ENCODE data around the gene H3-3A. TPM values are rescaled to one million over a fixed set of nuclear protein-coding genes. Genes with fewer than 3 reads are reported as not detected.

H3-3A gene
- total RNA-seq, 2 donors from 2014 or later: 318 to 496 TPM

GRCh38 chr1:226098870-226099835 lies 36.6 kb downstream of the H3-3A start:
- no peaks in the 10 kb centered on the region for H3K9me3 ChIP-seq (ENCODE audit: control insufficient read depth, low read length, poor library complexity, severe bottlenecking)
- DNase-seq: no peak
- no peak overlapping the region for H3K27ac Mint-ChIP-seq
- peaks cover 23% of the 10 kb centered on the region for H3K27me3 Mint-ChIP-seq
- H3K4me3 Mint-ChIP-seq: no peak overlapping the region
- ATAC-seq: no peak
- peaks cover 8% of the 10 kb centered on the region for H3K4me1 Mint-ChIP-seq
- H3K36me3 Mint-ChIP-seq (ENCODE audit: low read depth): no peaks in the 10 kb centered on the region

DNA sequence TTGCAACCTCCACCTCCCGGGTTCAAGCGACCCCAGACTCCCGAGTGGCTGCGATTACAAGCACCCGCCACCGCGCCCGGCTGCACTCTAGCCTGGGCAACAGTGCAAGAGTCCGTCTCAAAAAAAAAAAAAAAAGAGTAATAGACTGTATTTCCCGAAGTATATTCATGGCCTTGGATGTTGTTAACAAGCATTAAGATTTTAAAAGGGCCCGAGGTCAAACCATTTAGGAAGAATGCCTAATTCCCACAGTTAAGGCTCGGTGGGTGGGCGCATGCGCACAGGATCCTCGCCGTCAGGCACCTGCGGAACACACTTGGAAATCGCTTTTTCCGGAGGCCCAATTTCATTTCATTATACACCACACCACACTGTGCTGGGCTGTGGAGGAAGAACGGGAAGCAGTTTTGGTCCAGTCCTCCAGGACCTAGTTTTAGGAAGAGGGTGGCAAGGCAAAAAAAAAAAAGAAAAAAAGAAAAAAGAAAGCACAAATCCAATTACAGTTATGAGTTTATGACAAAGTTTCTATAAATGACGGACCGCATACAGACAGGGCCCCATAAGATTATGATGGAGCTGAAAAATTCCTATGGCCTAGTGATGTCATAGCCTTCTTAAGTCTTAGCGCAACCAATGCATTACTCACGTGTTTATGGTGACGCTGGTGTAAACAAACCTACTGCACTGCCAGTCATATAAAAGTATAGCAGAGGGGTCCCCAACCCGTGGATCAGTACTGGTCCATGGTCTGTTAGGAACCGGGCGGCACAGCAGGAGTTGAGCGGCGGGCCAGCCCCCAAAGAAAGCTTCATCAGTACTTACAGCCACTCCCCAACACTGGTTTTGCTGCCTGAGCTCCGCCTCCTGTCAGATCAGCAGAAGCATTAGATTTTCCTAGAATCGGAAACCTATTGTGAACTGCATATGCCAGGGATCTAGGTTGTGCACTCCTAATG lies 38.2 kb downstream of the H3-3A start:
- DNase-seq: no peak
- Mint-ChIP-seq H3K27me3 (peaks cover 17% of the 10 kb centered on the region), H3K27ac (peak overlapping the region; percentile 56), H3K4me1 (peaks cover 10% of the 10 kb centered on the region), H3K36me3 (ENCODE audit: low read depth) (no peaks in the 10 kb centered on the region), H3K4me3 (peak overlapping the region; percentile 88)
- peak; percentile 61 for ATAC-seq
- no peaks in the 10 kb centered on the region for H3K9me3 ChIP-seq (ENCODE audit: control insufficient read depth, low read length, poor library complexity, severe bottlenecking)

- Mint-ChIP-seq H3K4me3 (no peak overlapping the region), H3K4me1 (peaks cover 25% of the 10 kb centered on the region), H3K36me3 (ENCODE audit: low read depth) (no peaks in the 10 kb centered on the region), H3K27ac (peak overlapping the region; percentile 39), H3K27me3 (peaks cover 4% of the 10 kb centered on the region)
- no peaks in the 10 kb centered on the region for H3K9me3 ChIP-seq (ENCODE audit: control insufficient read depth, low read length, poor library complexity, severe bottlenecking)
- no peak for DNase-seq
- ATAC-seq: no peak
Observed at GRCh38 chr1:226104671-226105121, 42.2 kb downstream of the H3-3A start.

- no peaks in the 10 kb centered on the region for H3K27me3 Mint-ChIP-seq
- no peak for ATAC-seq
- H3K27ac Mint-ChIP-seq: peak overlapping the region; percentile 79
- H3K36me3 Mint-ChIP-seq (ENCODE audit: low read depth): no peaks in the 10 kb centered on the region
- no peaks in the 10 kb centered on the region for H3K9me3 ChIP-seq (ENCODE audit: control insufficient read depth, low read length, poor library complexity, severe bottlenecking)
- H3K4me3 Mint-ChIP-seq: no peak overlapping the region
- DNase-seq: no peak
- peaks cover 33% of the 10 kb centered on the region for H3K4me1 Mint-ChIP-seq
Observed at GRCh38 chr1:226107471-226108460, 45.2 kb downstream of the H3-3A start.

- no peak for DNase-seq
- H3K27ac Mint-ChIP-seq: peak overlapping the region; percentile 71
- peak overlapping the region; percentile 98 for H3K4me3 Mint-ChIP-seq
Observed at GRCh38 chr1:226108935-226109828, 46.7 kb downstream of the H3-3A start.

DNA sequence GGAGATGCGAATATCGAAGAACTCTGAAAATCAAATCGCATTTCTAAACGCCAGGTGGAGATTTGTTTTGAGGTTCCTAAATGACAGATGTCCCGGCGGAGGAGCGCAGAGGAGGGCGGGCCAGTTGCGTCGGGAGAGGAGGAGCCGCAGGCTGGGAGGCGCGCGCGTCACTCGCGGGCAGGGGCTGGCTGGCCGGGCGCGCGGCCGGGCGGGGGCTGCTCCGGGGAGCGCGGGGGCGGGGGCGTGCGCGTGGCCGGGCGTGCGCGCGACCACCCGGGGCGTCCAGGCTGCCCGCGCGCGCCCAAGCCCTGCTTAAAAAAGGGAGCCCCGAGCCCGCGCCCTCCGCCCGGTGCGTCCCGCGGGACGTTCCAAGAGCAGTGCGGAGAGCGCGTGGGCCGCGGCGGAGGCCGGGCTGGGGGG lies 47.3 kb downstream of the H3-3A start:
- DNase-seq: peak; percentile 59 to 62 (median 62)
- peak overlapping the region; percentile 71 for H3K27ac Mint-ChIP-seq
- H3K27me3 Mint-ChIP-seq: no peaks in the 10 kb centered on the region
- no peaks in the 10 kb centered on the region for H3K36me3 Mint-ChIP-seq (ENCODE audit: low read depth)
- peak overlapping the region; percentile 98 for H3K4me3 Mint-ChIP-seq
- no peaks in the 10 kb centered on the region for H3K9me3 ChIP-seq (ENCODE audit: control insufficient read depth, low read length, poor library complexity, severe bottlenecking)
- ATAC-seq: peak; percentile 88
- peaks cover 31% of the 10 kb centered on the region for H3K4me1 Mint-ChIP-seq

More at GRCh38 chr1:226108935-226109828, 46.7 kb downstream of the H3-3A start:
- Mint-ChIP-seq H3K4me1 (peaks cover 33% of the 10 kb centered on the region), H3K36me3 (ENCODE audit: low read depth) (no peaks in the 10 kb centered on the region), H3K27me3 (no peaks in the 10 kb centered on the region)
- ATAC-seq: no peak
- no peaks in the 10 kb centered on the region for H3K9me3 ChIP-seq (ENCODE audit: control insufficient read depth, low read length, poor library complexity, severe bottlenecking)

DNA sequence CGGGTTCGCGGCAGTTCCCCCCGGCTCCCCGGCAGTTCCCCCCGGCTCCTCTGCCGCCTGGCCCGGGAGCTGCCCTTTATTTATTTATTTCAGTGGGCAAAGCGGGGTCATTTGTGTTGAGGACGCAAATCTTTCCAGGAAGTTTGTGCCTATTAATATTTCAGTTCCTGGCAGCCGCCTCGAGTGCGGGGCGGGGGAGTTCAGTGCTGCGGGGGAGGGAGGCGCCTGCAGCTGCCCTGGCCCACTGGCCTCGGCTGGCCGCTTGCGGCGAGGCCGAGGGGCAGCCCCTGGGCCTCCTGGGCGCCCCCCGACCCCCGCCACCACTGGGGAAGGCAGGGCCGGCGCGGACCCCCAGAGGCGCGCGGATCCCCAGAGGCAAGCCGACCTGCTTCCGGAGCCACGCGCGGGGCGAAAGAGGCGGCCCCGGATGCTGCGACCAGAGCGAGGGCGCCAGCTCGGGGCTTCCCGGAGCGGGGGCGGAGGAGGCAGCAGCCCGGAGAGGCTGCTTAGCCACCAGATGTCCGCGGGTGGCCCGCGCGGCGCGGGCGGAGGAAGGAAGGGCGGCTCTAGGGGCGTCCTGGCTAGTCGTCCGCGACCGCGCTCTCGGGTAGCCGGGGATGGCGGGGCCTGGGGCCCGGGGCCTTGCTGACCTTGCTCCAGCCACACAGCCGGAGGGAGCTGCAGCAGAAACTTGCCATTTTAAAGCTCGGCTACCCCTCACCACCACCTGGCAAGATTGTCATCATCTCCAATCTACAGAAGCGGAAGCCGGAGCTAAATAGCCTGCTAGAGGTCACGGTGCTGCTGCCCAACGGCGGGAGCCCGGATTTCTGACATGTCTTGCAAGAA lies 48.0 kb downstream of the H3-3A start:
- Mint-ChIP-seq H3K4me1 (peaks cover 29% of the 10 kb centered on the region), H3K36me3 (ENCODE audit: low read depth) (no peaks in the 10 kb centered on the region)

GRCh38 chr1:226111098-226111882 lies 48.8 kb downstream of the H3-3A start:
- no peaks in the 10 kb centered on the region for H3K9me3 ChIP-seq (ENCODE audit: control insufficient read depth, low read length, poor library complexity, severe bottlenecking)
- ATAC-seq: no peak
- DNase-seq: no peak
- no peaks in the 10 kb centered on the region for H3K36me3 Mint-ChIP-seq (ENCODE audit: low read depth)
- no peaks in the 10 kb centered on the region for H3K27me3 Mint-ChIP-seq
- H3K27ac Mint-ChIP-seq: peak overlapping the region; percentile 51
- H3K4me1 Mint-ChIP-seq: peaks cover 29% of the 10 kb centered on the region
- peak overlapping the region; percentile 98 for H3K4me3 Mint-ChIP-seq

More for the DNA sequence above, 48.0 kb downstream of the H3-3A start:
- DNase-seq (peak; percentile 26 to 41 (median 26)), ATAC-seq (peak; percentile 69)
- Mint-ChIP-seq H3K27me3 (no peaks in the 10 kb centered on the region), H3K4me3 (peak overlapping the region; percentile 98), H3K27ac (peak overlapping the region; percentile 51)
- H3K9me3 ChIP-seq (ENCODE audit: control insufficient read depth, low read length, poor library complexity, severe bottlenecking): no peaks in the 10 kb centered on the region

DNA sequence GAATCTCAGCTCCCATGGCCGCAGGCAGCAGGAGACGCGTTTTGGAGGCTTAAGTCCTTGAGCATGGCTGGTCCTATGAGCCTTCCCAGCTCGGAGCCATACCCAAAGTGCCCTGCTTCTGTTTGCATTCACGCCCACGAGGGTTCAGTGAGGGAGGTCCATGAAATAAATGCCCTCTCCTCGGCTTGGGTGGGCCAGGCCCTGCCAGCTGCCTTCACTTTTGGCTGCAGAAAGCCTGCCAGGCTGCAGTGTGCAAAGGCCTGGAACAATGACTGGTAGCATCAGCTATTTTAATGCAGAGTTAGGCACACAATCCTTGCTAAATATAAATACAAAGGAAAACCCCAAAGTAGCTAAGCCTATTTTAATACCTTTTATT lies 49.4 kb downstream of the H3-3A start:
- no peak for DNase-seq
- no peak for ATAC-seq
- H3K4me3 Mint-ChIP-seq: peak overlapping the region; percentile 98
- H3K27ac Mint-ChIP-seq: peak overlapping the region; percentile 51
- peaks cover 29% of the 10 kb centered on the region for H3K4me1 Mint-ChIP-seq
- no peaks in the 10 kb centered on the region for H3K9me3 ChIP-seq (ENCODE audit: control insufficient read depth, low read length, poor library complexity, severe bottlenecking)
- H3K36me3 Mint-ChIP-seq (ENCODE audit: low read depth): no peaks in the 10 kb centered on the region
- no peaks in the 10 kb centered on the region for H3K27me3 Mint-ChIP-seq

GRCh38 chr1:226112626-226113025 lies 50.1 kb downstream of the H3-3A start:
- Mint-ChIP-seq H3K4me1 (peaks cover 26% of the 10 kb centered on the region), H3K27ac (no peak overlapping the region), H3K4me3 (no peak overlapping the region), H3K36me3 (ENCODE audit: low read depth) (no peaks in the 10 kb centered on the region), H3K27me3 (no peaks in the 10 kb centered on the region)
- H3K9me3 ChIP-seq (ENCODE audit: control insufficient read depth, low read length, poor library complexity, severe bottlenecking): no peaks in the 10 kb centered on the region
- DNase-seq: no peak
- ATAC-seq: no peak
